CD1c-positive myeloid dendritic cell (primary cell): ENCODE data around the gene SH3TC1.

Experiments
- DNase-seq: peaks from one replicate; pipeline ENCODE4 v3.0.0-alpha.2; 2016; ENCODE audit errors: extremely low spot score

SH3TC1 gene

DNA sequence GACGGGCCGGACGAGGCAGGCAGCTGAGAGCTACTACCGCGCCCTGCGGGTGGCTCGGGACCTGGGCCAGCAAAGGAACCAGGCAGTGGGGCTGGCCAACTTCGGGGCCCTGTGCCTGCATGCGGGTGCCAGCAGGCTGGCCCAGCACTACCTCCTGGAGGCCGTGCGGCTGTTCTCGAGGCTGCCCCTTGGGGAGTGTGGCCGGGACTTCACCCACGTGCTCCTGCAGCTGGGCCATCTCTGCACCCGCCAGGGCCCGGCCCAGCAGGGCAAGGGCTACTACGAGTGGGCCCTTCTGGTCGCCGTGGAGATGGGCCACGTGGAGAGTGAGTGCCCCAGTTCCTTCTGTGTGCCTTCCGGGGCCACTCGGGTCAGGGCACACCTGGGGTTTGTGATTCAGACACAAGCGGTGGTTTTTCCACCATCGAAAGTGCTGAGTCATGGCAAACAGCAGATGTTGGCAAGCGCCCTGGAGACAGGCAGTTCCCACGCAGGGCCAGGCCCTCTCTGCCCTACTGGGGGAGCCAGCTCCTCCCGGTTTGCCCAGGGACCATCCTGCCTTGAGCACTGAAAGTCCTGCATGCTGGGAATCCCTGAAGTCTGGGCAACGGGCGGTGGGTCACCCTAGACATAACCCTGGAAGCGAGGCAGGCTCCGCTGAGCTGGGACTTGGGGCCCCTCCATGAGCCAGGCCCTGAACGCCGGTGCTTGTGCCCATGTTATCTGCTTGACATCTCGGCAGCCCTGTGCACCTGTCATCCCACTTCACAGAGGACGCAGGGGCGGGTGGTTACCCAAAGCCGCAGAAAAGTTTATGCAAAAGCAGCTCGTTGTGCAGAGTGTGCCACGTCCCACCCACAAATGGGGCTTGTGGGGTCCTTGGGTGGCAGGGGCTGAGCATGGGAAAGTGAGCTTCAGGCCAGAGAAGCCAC is 29.5 kb downstream of the SH3TC1 start:
- DNase-seq: peak; percentile 61

GRCh38 chr4:8229331-8229975 is 30.4 kb downstream of the SH3TC1 start:
- DNase-seq: no peak

- DNase-seq: no peak
Observed at GRCh38 chr4:8230033-8230432, 30.9 kb downstream of the SH3TC1 start.

DNA sequence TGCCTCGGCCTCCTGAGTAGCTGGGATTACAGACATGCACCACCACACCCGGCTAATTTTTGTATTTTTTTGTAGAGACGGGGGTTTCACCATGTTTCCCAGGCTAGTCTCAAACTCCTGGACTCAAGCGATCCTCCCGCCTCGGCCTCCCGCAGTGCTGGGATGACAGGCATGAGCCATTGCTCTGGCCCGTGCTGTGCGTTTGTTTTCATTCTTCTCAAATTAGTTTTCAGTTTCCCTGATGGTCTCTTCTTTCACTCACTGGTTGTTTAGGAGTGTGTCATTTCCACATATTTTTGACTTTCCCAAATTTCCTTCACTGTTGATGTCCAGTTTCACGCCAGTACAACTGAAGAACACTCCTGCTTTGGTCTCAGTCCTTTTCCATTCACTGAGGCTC is 31.8 kb downstream of the SH3TC1 start:
- DNase-seq: no peak

DNA sequence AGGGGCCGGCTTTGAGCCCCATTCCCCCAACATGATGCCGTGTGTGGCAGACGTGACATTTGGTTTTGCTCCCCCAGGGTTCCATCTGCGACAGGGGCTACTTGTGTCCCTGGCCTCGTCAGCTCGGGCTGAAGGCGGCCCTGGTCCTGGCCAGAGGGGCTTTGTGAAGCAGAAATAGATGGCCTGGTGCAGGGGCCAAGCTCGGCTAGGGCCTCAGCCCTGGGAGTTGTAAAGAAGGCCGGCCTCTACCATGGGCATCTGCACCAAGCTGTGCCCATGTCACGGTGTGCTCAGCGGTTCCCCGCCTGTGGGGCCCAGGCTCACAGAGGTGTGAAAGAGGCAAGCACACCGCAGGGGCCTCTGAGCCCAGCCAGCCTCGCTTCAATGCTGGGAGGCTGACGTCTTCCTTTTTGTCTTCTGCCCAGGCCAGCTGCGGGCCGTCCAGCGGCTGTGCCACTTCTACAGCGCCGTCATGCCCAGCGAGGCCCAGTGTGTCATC is 32.5 kb downstream of the SH3TC1 start:
- DNase-seq: no peak

- DNase-seq: no peak
Observed at GRCh38 chr4:8232748-8233147, 33.7 kb downstream of the SH3TC1 start.

DNA sequence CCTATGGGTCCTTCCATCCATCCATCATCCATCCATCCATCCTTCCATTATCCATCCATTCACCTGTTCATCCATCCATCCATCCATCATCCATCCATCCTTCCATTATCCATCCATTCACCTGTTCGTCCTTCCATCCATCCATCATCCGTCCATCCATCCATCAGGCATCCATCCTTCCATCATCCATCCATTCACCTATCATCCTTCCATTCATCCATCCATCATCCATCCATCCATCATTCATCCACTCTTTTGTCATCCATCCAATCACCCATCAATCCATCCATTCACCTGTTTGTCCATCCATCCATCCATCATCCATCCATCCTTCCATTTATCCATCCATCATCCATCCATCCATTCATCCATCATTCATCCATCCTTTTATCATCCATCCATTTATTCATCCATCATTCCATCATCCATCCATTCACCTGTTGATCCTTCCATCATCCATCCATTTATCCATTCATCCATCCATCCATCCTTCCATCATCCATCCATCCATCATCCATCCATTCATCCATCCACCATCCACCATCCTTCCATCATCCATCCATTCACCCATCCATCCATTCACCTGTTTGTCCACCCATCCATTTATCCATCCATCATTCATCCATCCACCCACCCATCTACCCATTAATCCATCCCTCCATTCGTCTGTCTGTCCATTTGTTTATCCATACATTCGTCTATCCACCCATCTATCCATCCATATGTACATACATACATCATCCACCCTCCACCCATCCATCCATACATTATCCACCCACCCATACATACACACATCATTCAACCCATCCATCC is 34.8 kb downstream of the SH3TC1 start:
- DNase-seq: no peak

DNA sequence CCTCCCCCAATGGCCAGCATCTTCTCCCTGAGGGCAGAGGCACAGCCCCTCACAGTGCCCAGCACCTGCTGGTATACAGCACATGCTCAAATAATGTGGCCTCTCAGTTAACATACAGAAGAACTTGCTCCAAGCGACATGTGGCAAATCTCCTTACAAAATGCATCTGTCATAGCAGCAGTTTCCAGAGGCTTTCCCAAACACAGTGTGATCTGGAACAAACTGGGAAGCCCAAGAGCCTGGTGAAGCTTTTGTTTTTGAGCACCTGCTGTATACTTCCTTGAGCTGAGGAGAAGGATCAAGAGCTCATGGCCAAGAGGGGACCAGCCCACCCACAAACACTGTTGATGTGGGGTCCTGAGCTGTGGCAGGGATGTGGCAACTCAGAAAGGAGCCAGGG is 35.6 kb downstream of the SH3TC1 start:
- no peak for DNase-seq

GRCh38 chr4:8235224-8235623 is 36.1 kb downstream of the SH3TC1 start:
- no peak for DNase-seq

DNA sequence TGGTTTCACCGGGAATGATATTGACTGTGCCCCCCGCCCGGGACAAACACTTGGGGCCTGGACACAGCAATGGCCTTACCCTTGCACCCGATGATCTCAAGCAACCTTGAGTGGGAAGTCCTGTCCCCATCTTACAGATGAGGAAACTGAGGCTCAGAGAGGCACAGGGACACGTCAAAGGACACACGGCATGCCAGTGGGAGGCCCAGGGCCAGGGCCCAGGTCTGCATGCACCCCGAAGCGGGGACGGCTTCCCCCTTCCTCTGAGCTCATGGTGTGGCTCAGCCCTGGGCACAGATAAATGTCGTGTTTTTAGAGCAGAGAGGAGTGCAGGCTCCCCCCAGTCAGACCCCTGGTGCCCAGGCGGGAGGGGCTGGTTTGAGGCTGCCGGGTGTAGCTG is 36.6 kb downstream of the SH3TC1 start:
- DNase-seq: no peak

DNA sequence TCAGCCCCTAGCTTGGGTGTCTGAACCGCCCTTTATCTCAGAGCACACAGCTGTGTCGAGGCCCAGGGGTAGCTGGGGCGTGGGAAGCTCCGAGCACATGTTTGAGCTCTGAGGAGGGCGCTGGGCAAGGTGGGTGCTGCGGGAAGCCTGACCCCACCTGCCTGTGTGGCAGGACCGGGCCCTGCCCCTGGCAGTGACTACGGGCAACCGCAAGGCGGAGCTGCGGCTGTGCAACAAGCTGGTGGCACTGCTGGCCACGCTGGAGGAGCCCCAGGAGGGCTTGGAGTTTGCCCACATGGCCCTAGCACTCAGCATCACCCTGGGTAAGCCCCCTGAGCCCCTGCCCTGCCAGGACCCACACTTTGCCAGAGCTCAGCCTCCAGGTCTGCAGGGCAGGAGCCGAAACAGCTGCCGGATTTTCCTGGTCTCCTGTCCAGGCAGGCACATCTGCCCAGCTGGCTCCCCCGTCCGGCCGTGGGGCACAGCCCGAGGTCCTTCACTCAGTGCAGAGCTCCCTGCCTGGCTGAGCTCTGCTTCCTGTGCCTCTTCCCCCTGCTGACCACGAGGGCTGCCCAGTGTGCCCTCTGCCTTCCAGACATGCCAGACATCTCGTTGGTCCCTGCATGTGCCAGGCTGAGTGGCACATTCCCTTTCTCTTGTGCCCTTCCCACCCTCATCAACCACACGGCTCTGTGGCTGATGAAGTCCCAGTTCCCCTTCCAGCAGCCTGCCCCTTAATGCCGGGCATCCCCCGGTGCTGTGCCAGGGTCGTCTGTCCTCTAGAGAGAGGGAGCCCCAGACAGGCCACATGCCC is 37.2 kb downstream of the SH3TC1 start:
- DNase-seq: no peak

DNA sequence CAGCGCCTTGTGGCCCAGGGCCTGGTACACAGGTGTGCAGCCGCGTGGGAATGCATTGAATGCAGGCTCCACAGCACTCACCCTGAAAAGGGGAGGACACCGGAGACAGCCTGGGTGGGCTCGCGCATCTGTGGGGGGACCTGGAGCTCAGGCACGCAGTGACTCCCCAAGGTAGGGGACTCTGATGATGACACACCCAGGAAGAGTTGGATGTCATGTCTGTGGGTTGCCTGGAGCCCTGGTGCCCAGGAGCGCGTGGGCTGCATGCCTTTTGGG is 37.8 kb downstream of the SH3TC1 start:
- DNase-seq: no peak

DNA sequence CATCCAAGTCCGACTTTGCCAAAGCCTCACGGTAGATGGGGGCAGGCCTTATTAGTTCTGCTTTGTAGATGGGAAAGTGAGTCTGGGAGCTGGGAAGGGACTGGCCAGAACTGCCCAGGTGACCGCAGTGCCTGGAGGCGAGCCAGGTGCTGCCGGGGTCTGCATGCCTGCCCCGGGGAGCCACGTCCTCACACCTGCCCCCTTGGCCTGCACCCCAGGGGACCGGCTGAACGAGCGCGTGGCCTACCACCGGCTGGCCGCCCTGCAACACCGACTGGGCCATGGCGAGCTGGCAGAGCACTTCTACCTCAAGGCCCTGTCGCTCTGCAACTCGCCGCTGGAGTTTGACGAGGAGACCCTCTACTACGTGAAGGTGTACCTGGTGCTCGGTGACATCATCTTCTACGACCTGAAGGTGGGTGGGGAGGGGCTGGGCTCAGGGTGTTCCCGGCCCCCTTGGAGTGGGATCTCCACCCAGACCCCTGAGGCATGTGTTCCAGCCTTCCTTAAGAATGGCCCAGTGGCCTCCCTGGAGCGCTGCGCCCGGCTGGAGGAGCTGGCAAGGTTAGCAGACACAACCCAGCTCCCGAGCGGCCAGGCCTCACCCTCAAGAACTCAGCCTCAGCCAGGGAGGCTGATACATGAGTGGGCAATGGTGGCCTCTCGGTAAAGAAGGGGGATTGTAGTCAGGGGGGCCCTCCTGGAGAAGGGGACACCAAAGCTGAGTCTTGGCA is 38.3 kb downstream of the SH3TC1 start:
- no peak for DNase-seq

- no peak for DNase-seq
Observed at GRCh38 chr4:8238036-8238511, 39.0 kb downstream of the SH3TC1 start.

DNA sequence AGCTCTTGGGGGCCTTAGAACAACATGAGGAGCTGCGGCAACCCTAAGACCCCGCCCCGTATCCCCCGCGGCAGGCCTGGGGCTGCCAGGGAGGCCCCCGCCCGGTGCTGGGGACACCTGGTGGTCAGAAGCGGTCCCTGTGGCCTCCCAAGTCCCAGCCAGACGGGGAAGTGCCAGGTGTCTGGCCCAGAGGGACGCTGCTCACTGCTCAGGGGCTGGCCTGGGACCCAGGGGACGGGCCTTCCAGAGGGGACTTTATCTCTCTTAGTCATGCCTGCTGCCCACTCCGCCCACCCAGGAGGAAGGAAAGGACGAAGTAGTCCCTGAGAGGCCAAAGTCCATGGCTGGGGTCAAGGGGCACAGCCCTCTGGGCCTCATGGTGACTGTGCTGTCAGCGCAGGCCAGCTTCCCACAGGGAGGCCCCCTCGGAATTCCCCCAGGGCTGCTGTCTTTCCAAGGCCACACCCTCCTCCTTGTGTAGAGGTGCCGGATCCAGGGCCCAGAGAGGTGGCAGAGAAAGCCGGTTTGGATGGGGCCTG is 39.5 kb downstream of the SH3TC1 start:
- DNase-seq: peak; percentile 59

- DNase-seq: no peak
Observed at GRCh38 chr4:8239226-8239625, 40.1 kb downstream of the SH3TC1 start.

- DNase-seq: no peak
Observed at GRCh38 chr4:8239661-8240060, 40.6 kb downstream of the SH3TC1 start.

- DNase-seq: no peak
Observed at GRCh38 chr4:8240211-8241041, 41.3 kb downstream of the SH3TC1 start.

DNA sequence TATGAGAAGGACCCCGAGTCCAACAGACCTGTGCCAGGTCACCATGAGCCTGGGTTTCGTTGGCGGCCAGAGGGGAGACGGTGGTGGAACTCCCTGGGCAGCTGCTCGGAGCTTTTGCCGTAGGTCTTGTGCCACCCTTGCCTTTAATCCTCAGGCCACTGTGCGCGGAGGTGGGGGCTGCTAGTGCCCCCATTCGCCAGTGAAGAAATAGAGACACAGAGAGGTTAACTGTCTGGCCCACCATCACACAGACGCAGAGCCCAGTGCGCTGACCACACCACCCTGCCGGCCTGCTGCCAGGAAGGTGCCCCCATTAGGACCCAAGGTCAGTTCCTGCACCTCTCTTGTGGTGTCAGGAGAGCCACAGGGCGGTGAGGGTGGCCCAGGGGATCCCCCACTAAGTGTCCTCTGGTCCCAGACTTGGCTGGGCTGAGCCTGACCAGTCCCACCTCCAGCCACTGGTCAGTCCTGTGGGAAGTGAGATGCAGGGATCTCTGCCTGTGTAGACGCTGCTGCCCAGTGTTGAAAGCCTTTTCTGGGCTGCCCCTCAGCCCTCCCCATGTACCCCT is 42.2 kb downstream of the SH3TC1 start:
- no peak for DNase-seq
